K562 (cell line): ENCODE data around the gene RBM4B. TPM values are rescaled to one million over a fixed set of nuclear protein-coding genes. Genes with fewer than 3 reads are reported as not detected.

Experiments
- ATAC-seq: fragments of 200-7000 bp; cut with Tn5 transposase; 3 replicates; pipeline ENCODE4 v1.9.1; 2020; ENCODE audit warnings: moderate library complexity
- BruUV-seq: library from RNA; stranded (reverse); fragments of 400-500 nt; replicated peaks from 2 replicates; lab custom pipeline; 2021; lab: Mats Ljungman, UMichigan
- CTCF ChIA-PET: fragments of 300-600 bp; formaldehyde crosslinking; extraction: SDS; loops from one replicate; lab custom pipeline; 2021; ENCODE audit warnings: low intra/inter-chr PET ratio; lab: Yijun Ruan, JAX
- POLR2A ChIA-PET: fragments of 300-600, 350-650 bp; sonication (Branson Sonifier 250); formaldehyde crosslinking; extraction: SDS; loops from one replicate; lab custom pipeline; 2021; ENCODE audit warnings: antibody characterized with exemption, inconsistent platforms; lab: Yijun Ruan, JAX
- DNase-seq, 4 experiments: peaks; one replicate each; pipeline versions ENCODE4 v3.0.0 to v3.0.0-alpha.2; 2011 to 2018; ENCODE audit warnings: low spot score in 3 of 4, mixed read lengths in 3 of 4; ENCODE audit errors: extremely low read depth in 1 of 4
- FAIRE-seq: peaks from 2 replicates; lab custom pipeline; 2011; peaks lifted over from hg19 to GRCh38; lab: Jason Lieb, UNC
- H2AFZ ChIP-seq: 2 replicates; pipeline ENCODE4 v1.6.0; 2011; ENCODE audit warnings: low read depth, low read length, control low read depth, inconsistent platforms
- H3K27ac ChIP-seq: fragments of 200-600 bp; 3 replicates; pipeline ENCODE4 v1.8.0; 2011; ENCODE audit warnings: low read depth, mild to moderate bottlenecking, control low read depth, inconsistent platforms, low read length, moderate library complexity, mixed read lengths; ENCODE audit errors: extremely low read depth
- H3K27me3 ChIP-seq, 2 experiments: fragments of 300-600 bp in 1 of 2; 2 replicates in 1 of 2; 3 replicates in 1 of 2; pipeline versions ENCODE4 v1.6.0 to v1.8.0; 2011; ENCODE audit warnings: inconsistent platforms in 2 of 2, low read length in 2 of 2, mild to moderate bottlenecking in 1 of 2, mixed read lengths in 1 of 2, moderate library complexity in 1 of 2; ENCODE audit not compliant: control insufficient read depth in 2 of 2, insufficient read depth in 2 of 2
- H3K36me3 ChIP-seq: fragments of 300-600 bp; 3 replicates; pipeline ENCODE4 v1.8.0; 2011; ENCODE audit warnings: mild to moderate bottlenecking, low read length, inconsistent platforms; ENCODE audit not compliant: control insufficient read depth, insufficient read depth
- H3K4me1 ChIP-seq, 2 experiments: fragments of 200-600 bp in 1 of 2; replicated peaks in 1 of 2; 2 replicates in 1 of 2; 3 replicates in 1 of 2; pipeline versions ENCODE4 v1.5.1 to v1.8.0; 2011; ENCODE audit warnings: inconsistent platforms in 2 of 2, low read length in 2 of 2, mild to moderate bottlenecking in 1 of 2, mixed read lengths in 1 of 2, moderate library complexity in 1 of 2; ENCODE audit not compliant: control insufficient read depth in 2 of 2, insufficient read depth in 2 of 2
- H3K4me2 ChIP-seq: 2 replicates; pipeline ENCODE4 v1.6.1; 2011; ENCODE audit warnings: low read length, control low read depth, inconsistent platforms, mixed read lengths; ENCODE audit not compliant: insufficient read depth
- H3K4me3 ChIP-seq: fragments of 200-600 bp; sonication (generic), shearing (Covaris generic); 2 replicates; pipeline ENCODE4 v1.5.1; 2016; ENCODE audit warnings: control low read depth, inconsistent platforms
- H3K79me2 ChIP-seq: fragments of 200-600 bp; 3 replicates; pipeline ENCODE4 v1.8.0; 2011; ENCODE audit warnings: low read length, inconsistent platforms; ENCODE audit not compliant: control insufficient read depth, insufficient read depth
- H3K9ac ChIP-seq, 2 experiments: 2 replicates each; pipeline versions ENCODE4 v1.6.0 to v1.6.1; 2011; ENCODE audit warnings: low read depth in 2 of 2, low read length in 2 of 2, control low read depth in 1 of 2, inconsistent platforms in 1 of 2, mild to moderate bottlenecking in 1 of 2, mixed read lengths in 1 of 2; ENCODE audit not compliant: insufficient read depth in 1 of 2
- H3K9me1 ChIP-seq: one replicate; pipeline ENCODE4 v1.6.0; 2011; ENCODE audit warnings: inconsistent platforms, mild to moderate bottlenecking, low read length, moderate library complexity; ENCODE audit not compliant: control insufficient read depth, insufficient read depth
- H3K9me3 ChIP-seq: replicated peaks from 2 replicates; pipeline ENCODE4 v1.5.1; 2011; ENCODE audit warnings: low read depth, low read length, inconsistent platforms; ENCODE audit not compliant: control insufficient read depth, insufficient read depth
- H4K20me1 ChIP-seq: replicated peaks from 2 replicates; pipeline ENCODE4 v1.6.1; 2011; ENCODE audit warnings: low read length, inconsistent platforms, mixed read lengths; ENCODE audit not compliant: control insufficient read depth, insufficient read depth
- FOXO4 ChIP-seq: fragments of 450-650 bp; formaldehyde crosslinking; IDR thresholded peaks from 2 replicates; pipeline ENCODE4 v1.4.0; 2020; ENCODE audit warnings: mild to moderate bottlenecking, moderate library complexity
- IRF2 ChIP-seq: sonication (generic); formaldehyde crosslinking; IDR thresholded peaks from 2 replicates; pipeline ENCODE4 v1.8.1; 2022; ENCODE audit warnings: mild to moderate bottlenecking, missing genetic modification reagents
- MBD1 ChIP-seq: fragments of 250-450 bp; sonication (Bioruptor Pico); IDR thresholded peaks from 2 replicates; pipeline ENCODE4 v1.8.0; 2022; ENCODE audit warnings: inconsistent platforms
- NELFE ChIP-seq: IDR thresholded peaks from 2 replicates; pipeline ENCODE4 v1.6.1; 2011; ENCODE audit warnings: mild to moderate bottlenecking; ENCODE audit not compliant: insufficient read depth, insufficient read length
- NRF1 ChIP-seq, 2 experiments: fragments of 450-650 bp; IDR thresholded peaks in 1 of 2; conservative IDR thresholded peaks in 1 of 2; 2 replicates each; pipeline ENCODE4 v1.6.1; 2014; ENCODE audit warnings: mild to moderate bottlenecking in 2 of 2
- SMARCB1 ChIP-seq: IDR thresholded peaks from 2 replicates; pipeline ENCODE4 v1.6.1; 2011; ENCODE audit warnings: improper control_type of control experiment, low read depth; ENCODE audit not compliant: insufficient read length
- TOE1 ChIP-seq, 2 experiments: fragments of 450-650 bp in 1 of 2; sonication (generic) in 1 of 2; formaldehyde crosslinking in 1 of 2; IDR thresholded peaks; 2 replicates each; pipeline versions ENCODE4 v1.7.1 to v1.8.0; 2016 to 2022; ENCODE audit warnings: borderline replicate concordance in 2 of 2, mild to moderate bottlenecking in 2 of 2, antibody characterized with exemption in 1 of 2, inconsistent platforms in 1 of 2, low read depth in 1 of 2, missing genetic modification reagents in 1 of 2, moderate library complexity in 1 of 2
- VEZF1 ChIP-seq: fragments of 200-800 bp; sonication (Bioruptor generic); IDR thresholded peaks from 2 replicates; pipeline ENCODE4 v1.6.1; 2017; ENCODE audit warnings: missing genetic modification characterization, missing compliant biosample characterization
- ZNF263 ChIP-seq: sonication (generic); formaldehyde crosslinking; IDR thresholded peaks from 2 replicates; pipeline ENCODE4 v1.8.0; 2022; ENCODE audit warnings: mild to moderate bottlenecking, missing genetic modification reagents, borderline replicate concordance
- ZNF436 ChIP-seq: fragments of 250-450, 450-650 bp; sonication (Bioruptor Pico); formaldehyde crosslinking; IDR thresholded peaks from 2 replicates; pipeline ENCODE4 v1.7.0; 2020; ENCODE audit warnings: mild to moderate bottlenecking
- ZNF512 ChIP-seq: IDR thresholded peaks from 2 replicates; pipeline ENCODE4 v1.6.1; 2016; ENCODE audit warnings: missing genetic modification characterization, missing compliant biosample characterization
- ZNF740 ChIP-seq, 3 experiments: fragments of 200-800 bp in 1 of 3; sonication (Bioruptor generic) in 1 of 3; sonication (generic) in 1 of 3; formaldehyde crosslinking in 1 of 3; IDR thresholded peaks; 2 replicates each; pipeline versions ENCODE4 v1.6.1 to v1.8.0; 2016 to 2022; ENCODE audit warnings: mild to moderate bottlenecking in 2 of 3, missing compliant biosample characterization in 2 of 3, missing genetic modification characterization in 2 of 3, missing genetic modification reagents in 1 of 3
- WGBS: fragments of 100-300 bp; shearing (Covaris generic); methylation state at CpG from one replicate; pipeline ENCODE4 v1.1.6; 2016; ENCODE audit warnings: low coverage, mixed read lengths; ENCODE audit not compliant: insufficient coverage; ENCODE audit errors: missing lambda C conversion rate; 5-methylcytosine and 5-hydroxymethylcytosine counted together
- in situ Hi-C: fragments of 300-500 bp; cut with MboI; formaldehyde crosslinking; loops from 4 replicates; pipeline ENCODE4 v1.15.0; 2018; ENCODE audit warnings: inconsistent platforms, mixed read lengths
- intact Hi-C: fragments of 100-400 bp; cut with micrococcal nuclease; formaldehyde crosslinking; loops from 2 replicates; pipeline ENCODE4 v1.14.2; 2022
- polyA plus RNA-seq, 8 experiments: library from polyadenylated mRNA; depleted of rRNA in 4 of 8; stranded (reverse) in 5 of 8; unstranded in 3 of 8; fragments of >200 nt; fragmentation: Nextera tagmentation in 2 of 8; fragmentation: Illumina TruSeq in 1 of 8; extraction: Ambion mirVana in 2 of 8; extraction: Trizol in 1 of 8; gene quantifications; 2 replicates each; pipeline versions ENCODE4 v1.2.1 to v1.2.3, GENCODE V29; 2011 to 2014; ENCODE audit warnings: inconsistent platforms in 1 of 8, missing spikeins in 1 of 8
- total RNA-seq, 7 experiments: library from RNA; depleted of rRNA in 6 of 7; stranded (reverse); fragments of >200 nt in 6 of 7; fragmentation: Illumina TruSeq in 2 of 7; extraction: Trizol in 2 of 7; gene quantifications; 2 replicates each; pipeline versions ENCODE4 v1.2.1 to v1.2.3, GENCODE V29; 2011 to 2021; ENCODE audit warnings: low replicate concordance in 1 of 7

RBM4B gene
- total and polyA plus RNA-seq, 9 of the 15 experiments (the other 6 are each of a cell fraction or from before 2014, with no cell fraction given), result 14.6 to 39.9 (median 23.3) TPM

GRCh38 chr11:66700742-66701141 is 23.1 kb upstream of the RBM4B start (continued):
- TF ChIP-seq IRF2 (CRISPR knock-in tag), result no peak
- no peak for TF ChIP-seq ZNF740 (CRISPR knock-in tag; IDR thresholded peaks at IDR 0.05)
- 0 out of 4 replicates have a peak, but pooled peaks of 1 of the 2 experiments have one; percentile 19 for TF ChIP-seq ZNF740 (tag; IDR thresholded peaks at IDR 0.05)
- TF ChIP-seq ZNF436 (CRISPR knock-in tag), result no peak
- no peak for TF ChIP-seq SMARCB1
- TF ChIP-seq NRF1 (conservative IDR thresholded peaks at IDR 0.05 in 1 of 2, IDR thresholded peaks at IDR 0.05 in 1 of 2), result no peak

- no TSS peak for BruUV-seq
- peaks cover 66% of the 10 kb centered on the region; the same call in 2 of the 3 replicates for H3K36me3 ChIP-seq
- CTCF ChIA-PET, result no interaction called here
- H3K4me1 ChIP-seq, result peaks cover 20 to 41% of the 10 kb centered on the region in 2 experiments
- no peak overlapping the region for H2AFZ ChIP-seq
- no peaks in the 10 kb centered on the region for H4K20me1 ChIP-seq
- H3K27me3 ChIP-seq, result no peaks in the 10 kb centered on the region
- DNase-seq, result no peak
- peak overlapping the region in 1 of 2 experiments; percentile 88; a peak in 2 of 4 replicates for H3K9ac ChIP-seq
- peaks cover 11% of the 10 kb centered on the region; the same call in 2 of the 3 replicates for H3K79me2 ChIP-seq
- 89% methylated on average over 15 of the region's 15 CpGs for WGBS
- no peak for FAIRE-seq
- no peaks in the 10 kb centered on the region for H3K9me3 ChIP-seq
- peak overlapping the region; percentile 71; the same call in 2 of the 3 replicates for H3K27ac ChIP-seq
- no peaks in the 10 kb centered on the region for H3K9me1 ChIP-seq
- intact Hi-C loops (no loop called here), in situ Hi-C loops (no loop called here)
- ATAC-seq, result no peak
- POLR2A ChIA-PET, result interaction anchor here (0.6 to 1.6 kb wide), 2 partner anchors 26 to 48 kb away, joined by 3 to 4 read pairs; no protein-coding TSS in a partner anchor
- no peak overlapping the region for H3K4me3 ChIP-seq
- H3K4me2 ChIP-seq, result no peak overlapping the region
- TF ChIP-seq FOXO4 (CRISPR knock-in tag) (no peak), NELFE (no peak), ZNF512 (tag) (no peak), MBD1 (no peak), ZNF263 (CRISPR knock-in tag) (no peak), TOE1 (IDR thresholded peaks at IDR 0.05; ENCODE audit: borderline replicate concordance) (no peak), TOE1 (CRISPR knock-in tag; IDR thresholded peaks at IDR 0.05; ENCODE audit: borderline replicate concordance, low read depth) (no peak), VEZF1 (CRISPR knock-in tag) (no peak)
These were observed 22.6 kb upstream of the RBM4B start for GRCh38 chr11:66700337-66700736.
